D721Med (cell line): ENCODE results near the gene SEC16A.

Experiments
- DNase-seq: peaks from one replicate; pipeline ENCODE4 v3.0.0; 2011; ENCODE audit warnings: low spot score; ENCODE audit not compliant: insufficient read length
- FAIRE-seq: peaks from 2 replicates; lab custom pipeline; 2011; peaks lifted over from hg19 to GRCh38; lab: Jason Lieb, UNC
- TF ChIP-seq, protein P1 (sequence below): IDR thresholded peaks from 2 replicates; pipeline ENCODE4 v1.5.1; 2012; ENCODE audit warnings: mild to moderate bottlenecking, control low read depth; ENCODE audit not compliant: insufficient read depth; ENCODE audit errors: missing control alignments

SEC16A gene

DNA sequence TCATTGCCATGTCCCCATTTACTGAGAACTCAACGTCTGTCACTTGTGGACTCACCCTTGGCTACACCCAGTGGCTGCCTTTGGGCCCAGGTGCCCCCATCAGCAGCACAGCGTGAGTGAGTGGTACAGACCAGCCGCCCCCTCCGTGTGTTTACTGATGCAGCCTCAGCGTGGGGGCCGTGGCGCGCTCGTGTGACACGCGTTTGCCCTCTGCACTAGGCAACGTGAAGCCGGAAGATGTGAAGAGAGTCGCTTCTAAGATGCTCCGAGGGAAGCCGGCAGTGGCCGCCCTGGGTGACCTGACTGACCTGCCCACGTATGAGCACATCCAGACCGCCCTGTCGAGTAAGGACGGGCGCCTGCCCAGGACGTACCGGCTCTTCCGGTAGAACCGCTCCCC lies 60.0 kb downstream of the SEC16A start:
- FAIRE-seq = no peak
- TF ChIP-seq, protein P1, sequence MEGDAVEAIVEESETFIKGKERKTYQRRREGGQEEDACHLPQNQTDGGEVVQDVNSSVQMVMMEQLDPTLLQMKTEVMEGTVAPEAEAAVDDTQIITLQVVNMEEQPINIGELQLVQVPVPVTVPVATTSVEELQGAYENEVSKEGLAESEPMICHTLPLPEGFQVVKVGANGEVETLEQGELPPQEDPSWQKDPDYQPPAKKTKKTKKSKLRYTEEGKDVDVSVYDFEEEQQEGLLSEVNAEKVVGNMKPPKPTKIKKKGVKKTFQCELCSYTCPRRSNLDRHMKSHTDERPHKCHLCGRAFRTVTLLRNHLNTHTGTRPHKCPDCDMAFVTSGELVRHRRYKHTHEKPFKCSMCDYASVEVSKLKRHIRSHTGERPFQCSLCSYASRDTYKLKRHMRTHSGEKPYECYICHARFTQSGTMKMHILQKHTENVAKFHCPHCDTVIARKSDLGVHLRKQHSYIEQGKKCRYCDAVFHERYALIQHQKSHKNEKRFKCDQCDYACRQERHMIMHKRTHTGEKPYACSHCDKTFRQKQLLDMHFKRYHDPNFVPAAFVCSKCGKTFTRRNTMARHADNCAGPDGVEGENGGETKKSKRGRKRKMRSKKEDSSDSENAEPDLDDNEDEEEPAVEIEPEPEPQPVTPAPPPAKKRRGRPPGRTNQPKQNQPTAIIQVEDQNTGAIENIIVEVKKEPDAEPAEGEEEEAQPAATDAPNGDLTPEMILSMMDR = no peak
- DNase-seq = no peak

GRCh38 chr9:136421791-136422190 lies 61.0 kb downstream of the SEC16A start:
- DNase-seq (no peak), FAIRE-seq (no peak)
- TF ChIP-seq, protein P1 = no peak

- FAIRE-seq = no peak
- no peak for DNase-seq
- TF ChIP-seq, protein P1 = no peak
Measured at GRCh38 chr9:136419092-136419420, 63.8 kb downstream of the SEC16A start.

- DNase-seq (no peak), FAIRE-seq (no peak)
Measured at GRCh38 chr9:136418182-136419091, 64.4 kb downstream of the SEC16A start.

DNA sequence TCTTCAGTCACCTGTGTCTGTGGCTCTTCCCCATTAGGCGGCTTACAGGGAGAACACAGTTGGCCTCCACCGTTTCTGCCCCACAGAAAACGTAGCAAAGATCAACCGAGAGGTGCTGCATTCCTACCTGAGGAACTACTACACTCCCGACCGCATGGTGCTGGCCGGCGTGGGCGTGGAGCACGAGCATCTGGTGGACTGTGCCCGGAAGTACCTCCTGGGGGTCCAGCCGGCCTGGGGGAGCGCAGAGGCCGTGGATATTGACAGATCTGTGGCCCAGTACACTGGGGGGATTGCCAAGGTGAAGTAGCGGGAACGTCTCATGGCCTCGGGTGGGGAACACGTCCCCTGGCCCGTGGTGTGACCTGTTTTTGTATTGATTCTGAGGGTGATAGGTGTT lies 65.9 kb downstream of the SEC16A start:
- TF ChIP-seq, protein P1 = no peak
- no peak for FAIRE-seq
- DNase-seq = no peak

More at GRCh38 chr9:136418182-136419091, 64.4 kb downstream of the SEC16A start:
- TF ChIP-seq, protein P1 = no peak

DNA sequence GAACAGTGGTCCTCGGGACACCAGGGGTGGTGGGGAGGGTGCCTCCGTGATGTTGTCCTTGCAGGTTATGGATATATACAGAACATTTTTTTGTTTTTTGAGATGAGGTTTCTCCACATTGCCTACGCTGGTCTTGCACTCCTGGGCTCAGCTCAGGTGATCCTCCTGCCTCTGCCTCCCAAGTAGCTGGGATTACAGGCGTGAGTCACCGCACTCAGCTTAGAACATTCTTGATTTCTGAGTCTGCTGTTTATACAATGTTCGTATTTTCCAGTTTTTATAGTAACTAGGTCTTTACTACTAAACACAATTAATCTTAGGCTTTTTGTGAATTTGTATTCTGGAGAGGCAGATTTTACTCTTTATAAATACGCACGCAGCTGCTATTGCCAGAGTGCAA lies 66.4 kb downstream of the SEC16A start:
- TF ChIP-seq, protein P1 = no peak
- DNase-seq (no peak), FAIRE-seq (no peak)

GRCh38 chr9:136412962-136413361 lies 69.9 kb downstream of the SEC16A start:
- FAIRE-seq = no peak
- DNase-seq = no peak
- TF ChIP-seq, protein P1 = no peak
